Measurements from ENCODE around the gene GPR161. TPM values are rescaled to one million over a fixed set of nuclear protein-coding genes. Genes with fewer than 3 reads are reported as not detected.
A peak's percentile ranks its signal among the peaks of the same experiment; 100 is the strongest.

GPR161 gene
- total and polyA plus RNA-seq, 2 experiments from 2014 or later: 7.9 to 11.6 TPM

DNA sequence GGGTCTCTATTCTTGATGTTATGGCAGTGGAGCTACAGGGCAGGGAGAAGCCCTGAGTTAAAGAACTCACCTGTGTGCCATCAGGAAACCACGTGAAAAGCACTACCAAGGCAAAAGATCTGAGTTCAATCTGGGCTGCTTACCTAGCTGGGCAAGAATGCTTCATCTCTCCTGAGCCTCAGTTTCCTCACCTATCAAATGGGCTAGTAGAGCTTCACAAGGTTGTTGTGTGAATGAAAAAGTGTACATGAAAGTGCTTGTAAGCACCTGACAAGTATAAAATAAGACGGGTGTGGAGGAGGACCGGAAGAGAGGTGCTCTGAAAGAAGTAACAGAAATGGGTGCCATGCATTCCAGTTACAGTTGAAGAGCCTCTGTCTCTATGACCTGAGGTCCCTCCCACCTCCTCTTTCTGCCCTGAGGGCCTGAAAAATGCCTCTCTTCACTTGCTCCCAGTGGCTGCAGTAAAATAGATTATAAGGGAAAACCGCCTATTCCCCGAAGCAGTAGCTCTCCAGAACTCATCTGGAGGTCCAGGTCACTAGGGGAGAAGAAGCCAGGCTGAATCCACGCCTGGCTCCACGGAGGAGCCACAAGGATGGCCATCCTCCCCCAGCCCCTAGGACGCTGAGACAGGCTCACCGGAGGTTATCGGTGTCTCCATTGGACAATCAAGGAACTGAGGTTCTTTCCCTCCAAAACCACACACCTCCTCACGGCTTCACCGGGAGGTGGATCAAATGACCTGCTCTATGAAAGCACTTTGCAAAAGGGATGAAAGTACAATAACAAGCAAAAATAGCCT, 1.4 kb downstream of the GPR161 start:
- no peaks in the 10 kb centered on the region for H3F3A ChIP-seq (replicated peaks; ENCODE audit: low read depth)
- peaks cover 19% of the 10 kb centered on the region for H3K79me2 ChIP-seq (replicated peaks; ENCODE audit: insufficient read depth)
- H3K4me3 Mint-ChIP-seq: peak overlapping the region; percentile 95
- peak; percentile 30 for ATAC-seq
- DNase-seq (ENCODE audit: low spot score): peak; percentile 58
- H2AFZ ChIP-seq: peak overlapping the region; percentile 98
- no peaks in the 10 kb centered on the region; the same call in 2 of the 3 replicates for H3K9me3 Mint-ChIP-seq
- H3K4me2 ChIP-seq: peak overlapping the region; percentile 99
- H3K36me3 Mint-ChIP-seq (ENCODE audit: low read depth): peaks cover 4% of the 10 kb centered on the region; the same call in 1 of the 3 replicates
- peak; percentile 7 for TF ChIP-seq EZH2 (IDR thresholded peaks at IDR 0.05; ENCODE audit: low read depth, unreplicated experiment)
- no peak for TF ChIP-seq JUNB (IDR thresholded peaks at IDR 0.05; ENCODE audit: unreplicated experiment)
- no peak for TF ChIP-seq ZNF331 (CRISPR knock-in tag; IDR thresholded peaks at IDR 0.05; ENCODE audit: low read depth)
- TF ChIP-seq, protein P1, sequence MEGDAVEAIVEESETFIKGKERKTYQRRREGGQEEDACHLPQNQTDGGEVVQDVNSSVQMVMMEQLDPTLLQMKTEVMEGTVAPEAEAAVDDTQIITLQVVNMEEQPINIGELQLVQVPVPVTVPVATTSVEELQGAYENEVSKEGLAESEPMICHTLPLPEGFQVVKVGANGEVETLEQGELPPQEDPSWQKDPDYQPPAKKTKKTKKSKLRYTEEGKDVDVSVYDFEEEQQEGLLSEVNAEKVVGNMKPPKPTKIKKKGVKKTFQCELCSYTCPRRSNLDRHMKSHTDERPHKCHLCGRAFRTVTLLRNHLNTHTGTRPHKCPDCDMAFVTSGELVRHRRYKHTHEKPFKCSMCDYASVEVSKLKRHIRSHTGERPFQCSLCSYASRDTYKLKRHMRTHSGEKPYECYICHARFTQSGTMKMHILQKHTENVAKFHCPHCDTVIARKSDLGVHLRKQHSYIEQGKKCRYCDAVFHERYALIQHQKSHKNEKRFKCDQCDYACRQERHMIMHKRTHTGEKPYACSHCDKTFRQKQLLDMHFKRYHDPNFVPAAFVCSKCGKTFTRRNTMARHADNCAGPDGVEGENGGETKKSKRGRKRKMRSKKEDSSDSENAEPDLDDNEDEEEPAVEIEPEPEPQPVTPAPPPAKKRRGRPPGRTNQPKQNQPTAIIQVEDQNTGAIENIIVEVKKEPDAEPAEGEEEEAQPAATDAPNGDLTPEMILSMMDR (conservative IDR thresholded peaks at IDR 0.05; ENCODE audit: low read depth in 2 of 2): no peak
- H3K27me3 Mint-ChIP-seq (ENCODE audit: insufficient read depth, low read depth, poor library complexity): peaks cover 17% of the 10 kb centered on the region
- H3K4me3 ChIP-seq: peak overlapping the region; percentile 77
- peaks cover 32% of the 10 kb centered on the region for H3K4me1 Mint-ChIP-seq
- peaks cover 27% of the 10 kb centered on the region for H3K4me1 ChIP-seq (ENCODE audit: insufficient read depth)
- H3K27ac Mint-ChIP-seq: no peak overlapping the region
- no peaks in the 10 kb centered on the region for H3K9me2 ChIP-seq (ENCODE audit: insufficient read depth)
- no peak overlapping the region for H3K27ac ChIP-seq (ENCODE audit: low read depth)
- peaks cover 12% of the 10 kb centered on the region; the same call in 1 of the 2 replicates for H4K20me1 ChIP-seq (replicated peaks; ENCODE audit: insufficient read depth)
- no peaks in the 10 kb centered on the region for H3K36me3 ChIP-seq (ENCODE audit: insufficient read depth)
- H3K27me3 ChIP-seq (ENCODE audit: insufficient read depth): peaks cover 35% of the 10 kb centered on the region

GRCh38 chr1:168134642-168135041, 2.1 kb downstream of the GPR161 start:
- Mint-ChIP-seq H3K4me1 (peaks cover 35% of the 10 kb centered on the region), H3K9me3 (no peaks in the 10 kb centered on the region; the same call in 2 of the 3 replicates), H3K27me3 (ENCODE audit: insufficient read depth, low read depth, poor library complexity) (peaks cover 17% of the 10 kb centered on the region), H3K27ac (no peak overlapping the region), H3K4me3 (peak overlapping the region; percentile 95), H3K36me3 (ENCODE audit: low read depth) (peaks cover 4% of the 10 kb centered on the region; the same call in 1 of the 3 replicates)
- ATAC-seq: no peak
- no peak for TF ChIP-seq JUNB (IDR thresholded peaks at IDR 0.05; ENCODE audit: unreplicated experiment)
- H3F3A ChIP-seq (replicated peaks; ENCODE audit: low read depth): no peaks in the 10 kb centered on the region
- no peak overlapping the region; the same call in 1 of the 2 replicates for H3K4me3 ChIP-seq
- H3K27me3 ChIP-seq (ENCODE audit: insufficient read depth): peaks cover 35% of the 10 kb centered on the region
- H3K79me2 ChIP-seq (replicated peaks; ENCODE audit: insufficient read depth): peaks cover 19% of the 10 kb centered on the region
- H3K36me3 ChIP-seq (ENCODE audit: insufficient read depth): no peaks in the 10 kb centered on the region
- peaks cover 12% of the 10 kb centered on the region; the same call in 1 of the 2 replicates for H4K20me1 ChIP-seq (replicated peaks; ENCODE audit: insufficient read depth)
- no peaks in the 10 kb centered on the region for H3K9me2 ChIP-seq (ENCODE audit: insufficient read depth)
- no peak for DNase-seq (ENCODE audit: low spot score)
- H3K27ac ChIP-seq (ENCODE audit: low read depth): no peak overlapping the region
- H3K4me2 ChIP-seq: peak overlapping the region; percentile 99
- peaks cover 27% of the 10 kb centered on the region for H3K4me1 ChIP-seq (ENCODE audit: insufficient read depth)
- no peak overlapping the region for H2AFZ ChIP-seq

- no peak overlapping the region for H2AFZ ChIP-seq
- H3K27me3 ChIP-seq (ENCODE audit: insufficient read depth): peaks cover 35% of the 10 kb centered on the region
- H3K4me1 ChIP-seq (ENCODE audit: insufficient read depth): peaks cover 27% of the 10 kb centered on the region
- Mint-ChIP-seq H3K4me1 (peaks cover 35% of the 10 kb centered on the region), H3K9me3 (no peaks in the 10 kb centered on the region; the same call in 2 of the 3 replicates), H3K36me3 (ENCODE audit: low read depth) (peaks cover 4% of the 10 kb centered on the region; the same call in 1 of the 3 replicates), H3K27me3 (ENCODE audit: insufficient read depth, low read depth, poor library complexity) (peaks cover 17% of the 10 kb centered on the region), H3K4me3 (no peak overlapping the region), H3K27ac (no peak overlapping the region)
- H3F3A ChIP-seq (replicated peaks; ENCODE audit: low read depth): no peaks in the 10 kb centered on the region
- no peaks in the 10 kb centered on the region for H3K36me3 ChIP-seq (ENCODE audit: insufficient read depth)
- no peak for ATAC-seq
- no peak for DNase-seq (ENCODE audit: low spot score)
- H3K4me2 ChIP-seq: no peak overlapping the region
- peaks cover 12% of the 10 kb centered on the region; the same call in 1 of the 2 replicates for H4K20me1 ChIP-seq (replicated peaks; ENCODE audit: insufficient read depth)
- H3K79me2 ChIP-seq (replicated peaks; ENCODE audit: insufficient read depth): peaks cover 19% of the 10 kb centered on the region
- no peaks in the 10 kb centered on the region for H3K9me2 ChIP-seq (ENCODE audit: insufficient read depth)
- H3K4me3 ChIP-seq: no peak overlapping the region
- no peak overlapping the region for H3K27ac ChIP-seq (ENCODE audit: low read depth)
- TF ChIP-seq STAT1 (IDR thresholded peaks at IDR 0.05; ENCODE audit: unreplicated experiment): no peak
- TF ChIP-seq, protein P2, sequence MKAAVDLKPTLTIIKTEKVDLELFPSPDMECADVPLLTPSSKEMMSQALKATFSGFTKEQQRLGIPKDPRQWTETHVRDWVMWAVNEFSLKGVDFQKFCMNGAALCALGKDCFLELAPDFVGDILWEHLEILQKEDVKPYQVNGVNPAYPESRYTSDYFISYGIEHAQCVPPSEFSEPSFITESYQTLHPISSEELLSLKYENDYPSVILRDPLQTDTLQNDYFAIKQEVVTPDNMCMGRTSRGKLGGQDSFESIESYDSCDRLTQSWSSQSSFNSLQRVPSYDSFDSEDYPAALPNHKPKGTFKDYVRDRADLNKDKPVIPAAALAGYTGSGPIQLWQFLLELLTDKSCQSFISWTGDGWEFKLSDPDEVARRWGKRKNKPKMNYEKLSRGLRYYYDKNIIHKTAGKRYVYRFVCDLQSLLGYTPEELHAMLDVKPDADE (IDR thresholded peaks at IDR 0.05): no peak
Observed at GRCh38 chr1:168134132-168134531, 2.6 kb downstream of the GPR161 start.
